ENCODE measurements around the gene GMDS. TPM values are rescaled to one million over a fixed set of nuclear protein-coding genes. Genes with fewer than 3 reads are reported as not detected.

Gene GMDS
- total RNA-seq, 1 donor: 23.2 TPM

DNA sequence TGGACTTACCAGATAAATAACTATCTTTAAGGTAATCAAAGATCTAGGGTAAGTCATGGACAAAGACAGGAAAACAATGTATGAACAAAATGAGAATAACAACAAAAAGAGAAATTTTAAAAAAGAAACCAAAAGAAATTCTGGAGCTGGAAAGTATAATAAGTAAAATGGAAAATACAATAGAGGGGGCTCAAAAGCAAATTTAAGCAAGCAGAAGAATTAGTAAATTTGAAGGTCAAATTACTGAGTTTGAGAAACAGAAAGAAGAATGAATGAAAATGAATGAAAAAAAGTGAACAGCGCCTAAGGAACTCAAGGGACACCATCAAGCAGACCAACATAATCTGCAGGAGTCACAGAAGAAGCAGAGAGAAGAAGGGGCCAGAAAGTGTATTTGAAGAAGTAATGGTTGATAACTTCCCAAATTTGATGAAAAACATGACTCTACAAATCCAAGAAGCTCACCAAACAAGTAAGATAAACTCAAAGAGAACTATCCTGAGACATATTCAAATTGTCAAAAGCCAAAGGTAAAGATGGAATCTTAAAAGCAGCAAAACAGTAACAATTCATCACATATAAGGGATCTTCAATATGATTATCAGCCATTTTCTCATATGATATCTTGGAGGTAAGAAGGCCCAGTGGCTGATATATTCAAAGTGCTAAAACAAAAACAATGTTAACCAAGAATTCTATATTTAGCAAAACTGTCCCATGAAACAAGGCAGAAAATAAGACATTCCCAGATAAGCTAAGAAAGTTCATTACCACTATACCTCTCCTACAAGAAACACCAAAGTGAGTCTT is 417.2 kb downstream of the GMDS start:
- no peaks in the 10 kb centered on the region for H3K36me3 ChIP-seq (ENCODE audit: insufficient read depth, low read length)
- no peak overlapping the region for H3K4me2 ChIP-seq (ENCODE audit: insufficient read depth, low read length)
- no peak overlapping the region for H2AFZ ChIP-seq (ENCODE audit: low read length)
- peaks cover 5% of the 10 kb centered on the region for H3K4me1 ChIP-seq (ENCODE audit: insufficient read depth, low read length)
- no peak overlapping the region for H3K4me3 ChIP-seq (ENCODE audit: insufficient read depth, low read length)
- no peak overlapping the region for H3K27ac ChIP-seq (ENCODE audit: low read depth, low read length)
- no peaks in the 10 kb centered on the region for H3K79me2 ChIP-seq (ENCODE audit: insufficient read depth, low read length)
- TF ChIP-seq, protein P1, sequence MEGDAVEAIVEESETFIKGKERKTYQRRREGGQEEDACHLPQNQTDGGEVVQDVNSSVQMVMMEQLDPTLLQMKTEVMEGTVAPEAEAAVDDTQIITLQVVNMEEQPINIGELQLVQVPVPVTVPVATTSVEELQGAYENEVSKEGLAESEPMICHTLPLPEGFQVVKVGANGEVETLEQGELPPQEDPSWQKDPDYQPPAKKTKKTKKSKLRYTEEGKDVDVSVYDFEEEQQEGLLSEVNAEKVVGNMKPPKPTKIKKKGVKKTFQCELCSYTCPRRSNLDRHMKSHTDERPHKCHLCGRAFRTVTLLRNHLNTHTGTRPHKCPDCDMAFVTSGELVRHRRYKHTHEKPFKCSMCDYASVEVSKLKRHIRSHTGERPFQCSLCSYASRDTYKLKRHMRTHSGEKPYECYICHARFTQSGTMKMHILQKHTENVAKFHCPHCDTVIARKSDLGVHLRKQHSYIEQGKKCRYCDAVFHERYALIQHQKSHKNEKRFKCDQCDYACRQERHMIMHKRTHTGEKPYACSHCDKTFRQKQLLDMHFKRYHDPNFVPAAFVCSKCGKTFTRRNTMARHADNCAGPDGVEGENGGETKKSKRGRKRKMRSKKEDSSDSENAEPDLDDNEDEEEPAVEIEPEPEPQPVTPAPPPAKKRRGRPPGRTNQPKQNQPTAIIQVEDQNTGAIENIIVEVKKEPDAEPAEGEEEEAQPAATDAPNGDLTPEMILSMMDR (IDR thresholded peaks at IDR 0.05; ENCODE audit: extremely low read depth, low read depth, low read length): no peak
- H4K20me1 ChIP-seq (ENCODE audit: insufficient read depth, low read length): no peaks in the 10 kb centered on the region
- no peaks in the 10 kb centered on the region for H3K27me3 ChIP-seq (ENCODE audit: insufficient read depth, low read length)
- H3K9me3 ChIP-seq (ENCODE audit: low read depth, low read length): peaks cover 7% of the 10 kb centered on the region
- no peak for DNase-seq (ENCODE audit: insufficient read length, low spot score, missing footprints)

- Histone ChIP-seq H3K9me3 (ENCODE audit: low read depth, low read length) (peaks cover 7% of the 10 kb centered on the region), H3K27me3 (ENCODE audit: insufficient read depth, low read length) (no peaks in the 10 kb centered on the region), H3K79me2 (ENCODE audit: insufficient read depth, low read length) (no peaks in the 10 kb centered on the region), H3K27ac (ENCODE audit: low read depth, low read length) (no peak overlapping the region), H3K36me3 (ENCODE audit: insufficient read depth, low read length) (no peaks in the 10 kb centered on the region), H3K4me3 (ENCODE audit: insufficient read depth, low read length) (no peak overlapping the region), H3K4me1 (ENCODE audit: insufficient read depth, low read length) (peaks cover 17% of the 10 kb centered on the region), H2AFZ (ENCODE audit: low read length) (no peak overlapping the region), H4K20me1 (ENCODE audit: insufficient read depth, low read length) (no peaks in the 10 kb centered on the region), H3K4me2 (ENCODE audit: insufficient read depth, low read length) (no peak overlapping the region)
- DNase-seq (ENCODE audit: insufficient read length, low spot score, missing footprints): no peak
- TF ChIP-seq, protein P1 (IDR thresholded peaks at IDR 0.05; ENCODE audit: extremely low read depth, low read depth, low read length): no peak
Measured at GRCh38 chr6:1825926-1826325, 419.5 kb downstream of the GMDS start.

- H4K20me1 ChIP-seq (ENCODE audit: insufficient read depth, low read length): no peaks in the 10 kb centered on the region
- H3K36me3 ChIP-seq (ENCODE audit: insufficient read depth, low read length): no peaks in the 10 kb centered on the region
- no peak overlapping the region for H3K27ac ChIP-seq (ENCODE audit: low read depth, low read length)
- no peaks in the 10 kb centered on the region for H3K79me2 ChIP-seq (ENCODE audit: insufficient read depth, low read length)
- TF ChIP-seq, protein P1 (IDR thresholded peaks at IDR 0.05; ENCODE audit: extremely low read depth, low read depth, low read length): no peak
- peaks cover 23% of the 10 kb centered on the region for H3K4me1 ChIP-seq (ENCODE audit: insufficient read depth, low read length)
- no peak overlapping the region for H2AFZ ChIP-seq (ENCODE audit: low read length)
- no peak overlapping the region for H3K4me3 ChIP-seq (ENCODE audit: insufficient read depth, low read length)
- DNase-seq (ENCODE audit: insufficient read length, low spot score, missing footprints): no peak
- H3K27me3 ChIP-seq (ENCODE audit: insufficient read depth, low read length): no peaks in the 10 kb centered on the region
- no peak overlapping the region for H3K4me2 ChIP-seq (ENCODE audit: insufficient read depth, low read length)
- H3K9me3 ChIP-seq (ENCODE audit: low read depth, low read length): peaks cover 7% of the 10 kb centered on the region
Measured at GRCh38 chr6:1825277-1825676, 420.1 kb downstream of the GMDS start.

- Histone ChIP-seq H3K4me3 (ENCODE audit: insufficient read depth, low read length) (peak overlapping the region; percentile 61), H3K79me2 (ENCODE audit: insufficient read depth, low read length) (no peaks in the 10 kb centered on the region), H4K20me1 (ENCODE audit: insufficient read depth, low read length) (no peaks in the 10 kb centered on the region), H3K27ac (ENCODE audit: low read depth, low read length) (peak overlapping the region; percentile 62), H3K4me1 (ENCODE audit: insufficient read depth, low read length) (peaks cover 35% of the 10 kb centered on the region), H3K9me3 (ENCODE audit: low read depth, low read length) (no peaks in the 10 kb centered on the region), H3K36me3 (ENCODE audit: insufficient read depth, low read length) (no peaks in the 10 kb centered on the region), H3K27me3 (ENCODE audit: insufficient read depth, low read length) (no peaks in the 10 kb centered on the region), H3K4me2 (ENCODE audit: insufficient read depth, low read length) (peak overlapping the region; percentile 88), H2AFZ (ENCODE audit: low read length) (peak overlapping the region; percentile 30)
- TF ChIP-seq, protein P1 (IDR thresholded peaks at IDR 0.05; ENCODE audit: extremely low read depth, low read depth, low read length): no peak
- no peak for DNase-seq (ENCODE audit: insufficient read length, low spot score, missing footprints)
Measured at GRCh38 chr6:1821513-1822183, 423.8 kb downstream of the GMDS start.
